Gastroesophageal sphincter (tissue), 3 donors: Measurements from ENCODE around the gene PRODH2.

Experiments
- EP300 ChIP-seq: sonication (generic); formaldehyde crosslinking; IDR thresholded peaks from one replicate; pipeline ENCODE4 v1.6.1; 2017; ENCODE audit warnings: antibody characterized with exemption, mild to moderate bottlenecking
- POLR2AphosphoS5 ChIP-seq: sonication (generic); formaldehyde crosslinking; IDR thresholded peaks from one replicate; pipeline ENCODE4 v1.6.1; 2017; ENCODE audit warnings: antibody characterized with exemption
- TF ChIP-seq, protein P1 (sequence below), 4 experiments: fragments of 200-600 bp in 2 of 4; fragments of 450-650 bp in 2 of 4; sonication (generic) in 1 of 4; IDR thresholded peaks; one replicate each; pipeline ENCODE4 v1.5.1; 2017 to 2019; ENCODE audit warnings: antibody characterized with exemption in 4 of 4, mild to moderate bottlenecking in 2 of 4, moderate library complexity in 2 of 4

DNA sequence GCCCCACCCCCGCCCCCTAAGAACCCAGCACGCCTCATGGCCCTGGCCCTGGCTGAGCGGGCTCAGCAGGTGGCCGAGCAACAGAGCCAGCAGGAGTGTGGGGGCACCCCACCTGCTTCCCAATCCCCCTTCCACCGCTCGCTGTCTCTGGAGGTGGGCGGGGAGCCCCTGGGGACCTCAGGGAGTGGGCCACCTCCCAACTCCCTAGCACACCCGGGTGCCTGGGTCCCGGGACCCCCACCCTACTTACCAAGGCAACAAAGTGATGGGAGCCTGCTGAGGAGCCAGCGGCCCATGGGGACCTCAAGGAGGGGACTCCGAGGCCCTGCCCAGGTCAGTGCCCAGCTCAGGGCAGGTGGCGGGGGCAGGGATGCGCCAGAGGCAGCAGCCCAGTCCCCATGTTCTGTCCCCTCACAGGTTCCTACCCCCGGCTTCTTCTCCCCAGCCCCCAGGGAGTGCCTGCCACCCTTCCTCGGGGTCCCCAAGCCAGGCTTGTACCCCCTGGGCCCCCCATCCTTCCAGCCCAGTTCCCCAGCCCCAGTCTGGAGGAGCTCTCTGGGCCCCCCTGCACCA is 25.3 kb downstream of the PRODH2 start:
- TF ChIP-seq, protein P1, sequence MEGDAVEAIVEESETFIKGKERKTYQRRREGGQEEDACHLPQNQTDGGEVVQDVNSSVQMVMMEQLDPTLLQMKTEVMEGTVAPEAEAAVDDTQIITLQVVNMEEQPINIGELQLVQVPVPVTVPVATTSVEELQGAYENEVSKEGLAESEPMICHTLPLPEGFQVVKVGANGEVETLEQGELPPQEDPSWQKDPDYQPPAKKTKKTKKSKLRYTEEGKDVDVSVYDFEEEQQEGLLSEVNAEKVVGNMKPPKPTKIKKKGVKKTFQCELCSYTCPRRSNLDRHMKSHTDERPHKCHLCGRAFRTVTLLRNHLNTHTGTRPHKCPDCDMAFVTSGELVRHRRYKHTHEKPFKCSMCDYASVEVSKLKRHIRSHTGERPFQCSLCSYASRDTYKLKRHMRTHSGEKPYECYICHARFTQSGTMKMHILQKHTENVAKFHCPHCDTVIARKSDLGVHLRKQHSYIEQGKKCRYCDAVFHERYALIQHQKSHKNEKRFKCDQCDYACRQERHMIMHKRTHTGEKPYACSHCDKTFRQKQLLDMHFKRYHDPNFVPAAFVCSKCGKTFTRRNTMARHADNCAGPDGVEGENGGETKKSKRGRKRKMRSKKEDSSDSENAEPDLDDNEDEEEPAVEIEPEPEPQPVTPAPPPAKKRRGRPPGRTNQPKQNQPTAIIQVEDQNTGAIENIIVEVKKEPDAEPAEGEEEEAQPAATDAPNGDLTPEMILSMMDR (IDR thresholded peaks at IDR 0.05), result no peak
- TF ChIP-seq EP300, result no peak
- no peak for TF ChIP-seq POLR2AphosphoS5
